GM19468 (cell line): ENCODE data around the gene WNT3A.

Source experiments
- ATAC-seq: cut with Tn5 transposase; IDR thresholded peaks from one replicate; pipeline ENCODE4 v1.9.1; 2021; ENCODE audit warnings: mild to moderate bottlenecking, moderate library complexity, moderate number of reproducible peaks; ENCODE audit not compliant: unreplicated experiment; ENCODE audit errors: extremely low read depth

The WNT3A gene

DNA sequence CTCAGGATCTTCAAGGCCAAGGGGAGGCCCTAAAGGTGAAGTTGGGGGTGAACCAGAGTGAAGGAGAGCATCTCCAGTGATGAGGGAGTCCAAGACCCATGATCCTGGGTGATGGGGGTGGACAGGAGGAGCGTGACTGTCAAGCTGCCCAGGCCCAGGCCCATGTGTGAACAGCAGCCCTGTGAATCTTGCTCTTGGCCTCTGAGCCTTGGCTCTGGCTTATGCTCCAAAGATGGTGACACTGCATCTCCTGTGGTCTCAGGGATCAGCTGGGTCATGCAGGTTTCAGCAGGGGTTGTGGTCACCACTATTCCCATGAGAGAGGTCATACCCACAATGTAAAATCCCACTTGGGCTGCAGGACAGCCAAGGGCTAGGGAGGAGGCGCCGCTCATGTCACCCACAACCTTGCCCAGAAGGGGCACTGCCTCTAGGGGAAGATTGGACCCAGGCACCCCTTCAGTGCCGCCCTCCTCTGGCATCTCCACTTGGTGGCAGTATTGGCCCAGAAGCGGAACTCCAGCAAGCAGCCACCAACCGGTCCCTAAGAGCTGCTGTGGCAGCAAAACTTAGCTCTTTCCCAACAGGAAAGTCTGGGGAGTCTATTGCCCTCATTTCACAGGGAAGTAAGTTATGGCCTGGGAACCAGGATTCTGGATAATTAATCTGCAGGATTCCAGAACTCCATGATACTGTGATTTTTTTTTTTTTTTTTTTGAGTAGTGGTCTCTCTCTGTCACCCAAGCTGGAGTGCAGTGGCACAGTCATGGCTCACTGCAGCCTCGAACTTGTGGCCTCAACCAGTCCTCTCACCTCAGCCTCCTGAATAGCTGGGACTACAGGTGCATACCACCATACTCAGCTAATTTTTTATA, 7.5 kb upstream of the WNT3A start:
- no peak for ATAC-seq

DNA sequence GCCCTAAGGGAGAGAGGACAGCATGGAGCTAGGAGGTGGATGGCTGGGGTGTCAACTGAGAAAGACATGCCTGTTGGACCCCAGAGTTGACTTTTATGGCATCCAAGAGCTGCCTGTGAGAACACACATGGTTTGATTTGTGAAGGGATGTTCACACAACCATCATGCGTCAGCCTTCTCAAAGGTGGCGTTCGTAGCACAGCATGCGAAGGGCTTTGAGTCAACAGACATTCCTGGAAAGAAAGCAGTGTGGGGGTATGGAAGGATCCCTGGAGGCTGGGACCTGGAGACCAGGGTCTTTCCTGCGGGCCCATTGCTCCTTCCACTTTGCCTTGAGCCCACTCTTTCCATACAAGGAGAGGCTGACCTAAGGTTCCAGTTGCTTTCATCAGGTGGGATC, 6.4 kb upstream of the WNT3A start:
- ATAC-seq: no peak

DNA sequence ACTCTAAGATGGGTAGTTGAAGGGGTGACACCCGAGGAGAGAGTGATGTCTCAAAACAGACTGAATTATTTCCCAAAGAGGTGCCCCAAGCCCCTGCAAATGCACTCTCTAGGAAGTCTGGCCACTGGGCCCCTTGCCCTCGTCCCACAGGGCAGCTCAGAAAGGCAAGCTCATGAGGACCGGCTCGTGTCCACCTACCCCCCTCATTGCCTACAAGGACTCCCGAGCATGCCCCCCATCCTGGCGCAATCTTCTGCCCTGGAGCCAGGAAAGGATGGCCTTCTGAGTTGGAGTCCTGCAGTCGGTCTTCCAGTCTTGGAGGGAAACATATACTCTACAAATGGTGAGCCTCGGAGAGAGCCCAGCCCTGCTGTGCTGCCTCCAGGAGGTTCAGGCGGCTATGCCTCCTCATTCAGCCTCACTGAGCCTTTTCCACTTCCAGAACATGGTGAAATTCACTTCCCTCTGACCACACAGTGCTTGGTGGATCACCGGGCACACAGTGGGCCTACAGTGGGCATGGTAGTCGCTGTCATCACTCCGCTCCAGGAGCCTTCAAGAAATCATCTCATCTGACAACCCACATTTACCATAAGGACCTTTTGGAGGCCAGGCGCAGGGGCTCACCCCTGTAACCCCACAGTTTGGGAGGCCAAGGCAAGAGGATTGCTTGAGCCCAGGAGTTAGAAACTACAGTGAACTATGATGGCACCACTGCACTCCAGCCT, 5.8 kb upstream of the WNT3A start:
- ATAC-seq: no peak

- ATAC-seq: no peak
Observed at GRCh38 chr1:228001738-228002535, 4.9 kb upstream of the WNT3A start.

GRCh38 chr1:228002792-228003191, 4.0 kb upstream of the WNT3A start:
- no peak for ATAC-seq

DNA sequence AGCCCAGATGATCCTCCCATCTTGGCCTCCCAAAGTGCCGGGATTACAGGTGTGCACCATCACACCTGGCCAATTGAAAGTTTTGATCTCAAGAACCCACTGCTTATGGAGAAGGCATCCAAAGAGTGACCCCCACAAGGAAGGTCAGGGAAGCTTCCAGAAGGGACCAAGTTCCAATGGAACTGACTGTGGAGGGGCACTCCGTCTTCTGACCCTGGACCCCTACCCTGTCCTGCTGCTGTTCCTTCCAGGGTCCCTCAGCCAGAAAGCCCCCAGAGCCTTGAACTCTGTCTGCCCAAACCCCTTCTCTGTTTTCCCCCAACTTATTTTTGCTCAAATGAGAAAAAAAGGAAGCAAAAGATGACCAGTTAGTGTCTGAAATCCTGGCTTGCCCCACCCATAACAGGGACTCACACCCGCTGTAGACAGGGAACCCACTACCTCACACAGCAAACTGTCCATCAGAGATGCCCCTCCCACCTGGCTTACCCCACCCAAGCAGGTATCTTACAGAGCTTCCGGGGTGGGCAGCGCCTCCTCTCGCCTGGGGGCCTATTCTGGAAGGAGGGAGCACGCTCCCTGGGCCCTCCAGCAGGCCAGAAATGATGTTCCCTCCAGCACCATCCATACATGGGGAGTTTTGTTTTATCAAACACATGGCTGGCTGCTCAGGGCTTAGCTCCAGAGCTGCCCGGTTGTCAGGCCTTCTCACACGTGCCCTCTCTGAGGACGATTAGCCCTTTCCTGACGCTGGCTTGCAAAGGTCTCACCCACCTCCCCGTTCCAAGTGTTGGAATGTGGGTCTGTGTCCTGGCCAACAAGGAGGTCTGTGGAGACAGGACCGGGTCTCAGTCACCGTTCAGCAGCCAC, 3.1 kb upstream of the WNT3A start:
- ATAC-seq: no peak

DNA sequence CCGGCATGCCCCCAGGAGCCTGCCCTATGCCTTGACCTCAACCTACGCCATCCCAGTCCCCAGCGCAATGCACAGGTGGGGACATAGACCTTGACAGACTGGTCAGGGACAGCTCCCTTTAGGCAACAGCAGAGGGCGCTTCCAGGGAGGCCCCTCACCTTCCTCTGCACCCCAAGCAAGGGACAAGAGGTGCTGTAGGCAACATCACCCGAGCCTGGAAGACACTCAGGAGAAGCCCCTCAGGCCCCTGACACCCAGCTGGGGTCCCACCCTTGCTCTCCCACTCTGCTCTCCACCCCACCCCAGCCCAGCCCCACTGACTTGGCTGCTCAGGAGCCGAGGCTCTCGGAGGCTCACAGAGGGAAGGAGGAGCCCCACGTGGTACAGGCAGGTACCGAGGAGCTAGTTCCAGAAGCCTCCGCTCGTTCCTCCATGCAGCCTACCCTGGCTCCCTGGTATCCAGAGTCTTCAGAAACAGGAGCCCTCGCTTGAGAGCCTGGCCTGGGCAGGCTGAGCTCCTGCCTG, 2.4 kb upstream of the WNT3A start:
- no peak for ATAC-seq

DNA sequence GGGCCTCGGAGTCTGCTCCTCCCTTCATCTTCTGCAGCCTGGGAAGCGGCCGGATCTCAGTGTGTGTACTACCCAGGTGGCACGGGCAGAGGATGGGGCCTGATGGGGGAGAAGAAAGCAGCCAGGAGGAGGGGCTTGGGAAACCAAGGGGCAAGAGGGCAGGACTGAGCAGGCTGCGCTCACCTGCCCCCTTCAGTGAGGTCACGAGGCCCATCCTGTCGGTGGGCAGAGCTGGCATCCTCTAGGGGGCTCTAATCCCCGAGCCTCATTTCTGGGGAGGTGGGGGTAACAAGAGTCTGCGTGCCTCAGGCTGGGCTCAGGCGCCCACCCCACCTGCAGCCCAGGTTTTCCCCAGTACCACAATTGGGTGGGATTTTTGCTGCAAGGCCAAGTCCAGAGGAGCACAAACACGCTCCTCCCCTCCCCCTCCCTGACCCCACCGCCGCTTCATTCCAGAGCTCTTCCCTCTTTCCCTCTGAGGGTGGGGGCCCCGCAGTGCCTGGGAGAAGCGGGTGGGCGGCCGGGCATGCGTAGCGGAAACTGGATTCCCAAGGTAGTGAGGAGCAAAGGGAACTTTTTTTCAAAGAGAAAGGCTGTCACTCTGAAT, 1.8 kb upstream of the WNT3A start:
- ATAC-seq: no peak

- ATAC-seq: no peak
Observed at GRCh38 chr1:228005511-228006033, 1.2 kb upstream of the WNT3A start.

GRCh38 chr1:228006034-228006785, 588 bp upstream of the WNT3A start:
- ATAC-seq: no peak

GRCh38 chr1:228007049-228007800, 427 bp downstream of the WNT3A start:
- no peak for ATAC-seq

- no peak for ATAC-seq
Observed at GRCh38 chr1:228007801-228008341, 1.1 kb downstream of the WNT3A start.

DNA sequence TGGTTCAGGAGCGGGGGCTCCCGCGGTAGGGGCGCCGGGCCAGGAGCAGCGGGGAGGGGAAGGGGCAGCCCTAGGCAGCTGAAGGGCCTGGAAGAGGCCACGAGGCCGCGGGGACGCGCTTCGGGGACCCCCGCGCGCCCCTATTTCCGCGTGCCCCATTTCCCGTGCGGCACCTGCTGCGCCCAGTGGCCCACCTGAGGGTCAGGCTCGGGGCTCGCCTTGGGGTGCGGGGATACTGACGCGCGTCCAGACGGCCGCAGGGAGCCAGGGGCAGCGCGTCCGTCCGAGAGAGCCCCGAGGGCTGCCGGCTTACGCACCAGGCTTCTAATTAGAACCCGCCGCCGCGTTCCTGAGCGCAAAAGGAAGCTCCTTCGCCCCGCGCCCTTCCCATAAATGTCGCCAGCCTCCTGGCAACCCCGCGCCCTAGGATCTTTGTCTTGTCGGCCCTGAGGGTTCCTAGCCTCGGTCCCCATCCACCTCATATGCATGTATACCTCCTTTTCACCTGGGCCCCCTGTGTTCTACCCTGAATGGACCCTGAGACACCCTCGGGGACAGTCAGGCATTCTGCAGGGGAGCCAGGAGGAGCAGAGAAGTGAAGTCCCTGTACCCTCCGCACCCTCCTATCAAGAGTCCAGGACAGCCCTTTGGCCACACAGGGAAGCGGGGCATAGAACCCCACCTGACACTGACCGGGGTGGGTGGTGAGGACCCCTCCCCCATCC, 1.8 kb downstream of the WNT3A start:
- no peak for ATAC-seq

GRCh38 chr1:228009116-228009827, 2.5 kb downstream of the WNT3A start:
- ATAC-seq: no peak

GRCh38 chr1:228009828-228010775, 3.3 kb downstream of the WNT3A start:
- peak; percentile 33 for ATAC-seq
